Right lobe of liver (tissue), 6 donors: ENCODE data around the gene FGF14. TPM values are rescaled to one million over a fixed set of nuclear protein-coding genes. Genes with fewer than 3 reads are reported as not detected.

ENCODE experiments used
- ATAC-seq, 4 donors: fragments of 200-7000 bp; cut with Tn5 transposase; one replicate each; pipeline ENCODE4 v1.9.1; 2020; ENCODE audit warnings: mild to moderate bottlenecking in 4 of 4, moderate library complexity in 4 of 4
- DNase-seq, 3 donors: peaks; one replicate each; pipeline ENCODE4 v3.0.0-alpha.2; 2020
- H3K27ac ChIP-seq, 3 donors: fragments of 200-600 bp; one replicate each; pipeline ENCODE4 v1.8.0; 2022
- H3K27me3 ChIP-seq, 2 donors: fragments of 200-600 bp; one replicate each; pipeline ENCODE4 v1.8.0; 2022
- H3K36me3 ChIP-seq, 4 donors: fragments of 200-600 bp; sonication (generic) in 1 of 4; one replicate each; pipeline versions ENCODE4 v1.5.1 to v1.8.0; 2017 to 2022; ENCODE audit warnings: control low read depth in 1 of 4
- H3K4me1 ChIP-seq, 4 donors: fragments of 200-600 bp; sonication (generic) in 1 of 4; one replicate each; pipeline versions ENCODE4 v1.5.1 to v1.8.0; 2017 to 2022; ENCODE audit warnings: control low read depth in 1 of 4
- H3K4me3 ChIP-seq, 3 donors: fragments of 200-600 bp; one replicate each; pipeline ENCODE4 v1.8.0; 2022
- H3K9me3 ChIP-seq, 4 donors: fragments of 200-600 bp; sonication (generic) in 1 of 4; one replicate each; pipeline versions ENCODE4 v1.5.1 to v1.8.0; 2017 to 2022; ENCODE audit warnings: control low read depth in 1 of 4
- POLR2A ChIP-seq: fragments of 450-650 bp; IDR thresholded peaks from one replicate; pipeline ENCODE4 v1.6.1; 2017; ENCODE audit warnings: antibody characterized with exemption, mild to moderate bottlenecking
- WGBS: methylation state at CpG from one replicate; pipeline ENCODE4 v1.1.6; 2018; ENCODE audit warnings: low coverage, low lambda C conversion rate; ENCODE audit not compliant: insufficient coverage; ENCODE audit errors: missing lambda C conversion rate; 5-methylcytosine and 5-hydroxymethylcytosine counted together
- intact Hi-C, 2 donors: fragments of 100-400 bp; cut with DNase I; formaldehyde crosslinking; loops; one replicate each; pipeline versions ENCODE4 v1.11.2 to v1.14.1; 2022
- total RNA-seq, 6 experiments: library from RNA; depleted of rRNA in 2 of 6; stranded (reverse); fragments of >200 nt in 2 of 6; fragmentation: NEBNext Ultra II Directional in 3 of 6; extraction: Animal tissue kit (Norgen Biotek cat#: 25700) in 3 of 6; gene quantifications; one replicate each; pipeline versions ENCODE4 v1.1.0 to v1.2.4, GENCODE V29; 2016 to 2023
- TF ChIP-seq, protein P1 (sequence below), 4 donors: fragments of 200-600 bp in 3 of 4; fragments of 450-650 bp in 1 of 4; IDR thresholded peaks; one replicate each; pipeline versions ENCODE4 v1.5.1 to v1.8.0; 2016 to 2022; ENCODE audit warnings: antibody characterized with exemption in 4 of 4, mild to moderate bottlenecking in 2 of 4
- donor health status: DM: no; HTN: yes; CAD: no.
- donor health status: DM: no; HTN: no; CAD: no.
- donor health status: DM: no; HTN: no; CAD: no.
- donor health status: DM: no; HTN: yes; CAD: no.
- donor health status: DM: no; HTN: yes; CAD: no.

The FGF14 gene
- total RNA-seq, 6 experiments from 2014 or later = 0.42 to 6.3 (median 1.2) TPM

DNA sequence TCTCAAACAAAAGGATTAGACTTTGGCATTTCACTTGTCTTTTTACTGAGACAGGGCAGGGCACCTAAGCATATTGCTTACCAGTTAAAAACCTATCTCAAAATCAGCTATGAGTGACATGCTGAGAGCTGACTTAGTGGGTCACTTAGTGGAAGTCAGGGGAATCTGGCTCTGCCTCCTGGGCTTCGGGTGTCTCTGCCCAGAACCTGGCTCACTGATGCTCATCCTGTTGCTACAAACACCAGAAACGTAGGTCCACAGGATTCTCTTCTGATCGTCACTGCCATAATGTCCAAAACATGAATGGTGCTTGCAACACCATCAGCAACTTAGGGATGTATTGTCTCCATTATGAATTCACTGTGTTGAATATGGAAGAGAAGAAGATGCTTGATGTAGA, 673.2 kb downstream of the FGF14 start:
- intact Hi-C loops = no loop called here
- H3K36me3 ChIP-seq = no peaks in the 10 kb centered on the region
- no peak overlapping the region for H3K27ac ChIP-seq
- H3K27me3 ChIP-seq = no peaks in the 10 kb centered on the region
- no peak overlapping the region for H3K4me3 ChIP-seq
- no CpG with 5 or more reads among the region's 3 CpGs for WGBS
- peaks cover 0 to 3% (median 0%) of the 10 kb centered on the region in 4 donors for H3K4me1 ChIP-seq
- DNase-seq = no peak
- ATAC-seq = no peak
- no peaks in the 10 kb centered on the region for H3K9me3 ChIP-seq
- TF ChIP-seq, protein P1, sequence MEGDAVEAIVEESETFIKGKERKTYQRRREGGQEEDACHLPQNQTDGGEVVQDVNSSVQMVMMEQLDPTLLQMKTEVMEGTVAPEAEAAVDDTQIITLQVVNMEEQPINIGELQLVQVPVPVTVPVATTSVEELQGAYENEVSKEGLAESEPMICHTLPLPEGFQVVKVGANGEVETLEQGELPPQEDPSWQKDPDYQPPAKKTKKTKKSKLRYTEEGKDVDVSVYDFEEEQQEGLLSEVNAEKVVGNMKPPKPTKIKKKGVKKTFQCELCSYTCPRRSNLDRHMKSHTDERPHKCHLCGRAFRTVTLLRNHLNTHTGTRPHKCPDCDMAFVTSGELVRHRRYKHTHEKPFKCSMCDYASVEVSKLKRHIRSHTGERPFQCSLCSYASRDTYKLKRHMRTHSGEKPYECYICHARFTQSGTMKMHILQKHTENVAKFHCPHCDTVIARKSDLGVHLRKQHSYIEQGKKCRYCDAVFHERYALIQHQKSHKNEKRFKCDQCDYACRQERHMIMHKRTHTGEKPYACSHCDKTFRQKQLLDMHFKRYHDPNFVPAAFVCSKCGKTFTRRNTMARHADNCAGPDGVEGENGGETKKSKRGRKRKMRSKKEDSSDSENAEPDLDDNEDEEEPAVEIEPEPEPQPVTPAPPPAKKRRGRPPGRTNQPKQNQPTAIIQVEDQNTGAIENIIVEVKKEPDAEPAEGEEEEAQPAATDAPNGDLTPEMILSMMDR (IDR thresholded peaks at IDR 0.05) = no peak
- TF ChIP-seq POLR2A = no peak

DNA sequence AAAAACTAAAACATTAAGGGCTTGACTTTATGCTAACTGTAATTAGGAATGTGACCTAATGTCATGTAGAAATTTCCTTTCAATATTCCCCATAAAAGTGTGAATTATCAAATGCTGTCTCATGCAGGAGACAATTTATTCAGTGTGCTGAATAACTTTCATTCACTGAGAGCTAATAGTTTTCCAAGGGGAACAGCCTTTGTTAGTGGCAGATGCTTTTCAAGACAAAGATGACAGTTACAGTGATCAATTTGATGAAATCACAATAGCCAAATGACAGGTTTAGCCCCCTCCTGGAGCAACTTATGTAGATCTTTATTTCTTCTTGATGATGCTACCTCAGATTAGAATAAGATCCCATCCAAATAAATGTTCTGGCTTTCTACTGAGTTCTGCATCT, 673.8 kb downstream of the FGF14 start:
- Histone ChIP-seq H3K9me3 (no peaks in the 10 kb centered on the region), H3K27ac (no peak overlapping the region), H3K4me1 (peaks cover 0 to 3% (median 0%) of the 10 kb centered on the region in 4 donors), H3K27me3 (no peaks in the 10 kb centered on the region), H3K4me3 (no peak overlapping the region), H3K36me3 (no peaks in the 10 kb centered on the region)
- intact Hi-C loops = no loop called here
- ATAC-seq (no peak), DNase-seq (no peak)
- TF ChIP-seq, protein P1 (IDR thresholded peaks at IDR 0.05) = no peak
- no peak for TF ChIP-seq POLR2A

DNA sequence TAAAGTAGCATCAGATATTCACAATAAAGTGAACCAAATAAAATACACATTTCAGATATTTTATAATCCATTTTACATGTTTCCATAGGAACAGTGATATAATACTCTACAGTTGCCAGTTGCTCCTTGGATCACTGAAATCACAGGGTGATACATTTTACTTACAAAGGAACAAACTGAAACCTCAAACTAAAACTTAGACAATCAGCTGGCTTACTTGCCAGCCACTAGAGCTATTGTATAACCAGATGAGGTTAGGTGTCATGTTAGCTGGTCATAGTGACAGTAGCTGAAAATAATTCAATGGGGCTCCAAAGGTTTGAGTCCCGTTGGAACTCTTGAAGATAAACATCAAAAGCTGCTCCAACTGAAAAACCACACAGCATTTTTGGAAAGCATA, 674.7 kb downstream of the FGF14 start:
- Histone ChIP-seq H3K27ac (no peak overlapping the region), H3K4me1 (peaks cover 0 to 3% (median 0%) of the 10 kb centered on the region in 4 donors), H3K4me3 (no peak overlapping the region), H3K36me3 (no peaks in the 10 kb centered on the region), H3K9me3 (no peaks in the 10 kb centered on the region), H3K27me3 (no peaks in the 10 kb centered on the region)
- ATAC-seq (peak; percentile 60 to 79 (median 66)), DNase-seq (no peak)
- intact Hi-C loops = no loop called here
- TF ChIP-seq POLR2A = no peak
- TF ChIP-seq, protein P1 (IDR thresholded peaks at IDR 0.05) = no peak
- WGBS = 7% methylated on average over 1 of the region's 1 CpG

DNA sequence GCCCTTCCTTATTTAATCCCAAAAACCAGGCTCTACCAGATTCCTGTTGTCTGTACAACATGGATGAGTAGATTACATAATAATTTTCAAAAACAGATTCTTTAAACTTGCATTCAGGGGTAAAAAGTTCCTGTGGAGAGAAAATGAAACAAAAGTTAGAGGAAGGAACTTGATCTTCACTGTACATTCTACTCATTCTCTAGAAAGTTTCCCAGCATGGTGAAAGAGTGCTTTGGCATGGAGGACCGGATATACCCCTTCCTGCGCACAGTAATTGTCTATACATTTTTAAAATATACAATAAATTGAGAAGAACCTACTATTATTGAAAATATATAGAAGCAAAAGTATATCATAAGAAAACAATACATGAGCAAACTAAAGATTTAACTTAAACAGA, 675.2 kb downstream of the FGF14 start:
- Histone ChIP-seq H3K27me3 (no peaks in the 10 kb centered on the region), H3K4me3 (no peak overlapping the region), H3K9me3 (no peaks in the 10 kb centered on the region), H3K27ac (no peak overlapping the region), H3K36me3 (no peaks in the 10 kb centered on the region), H3K4me1 (peaks cover 0 to 3% (median 0%) of the 10 kb centered on the region in 4 donors)
- ATAC-seq = no peak
- TF ChIP-seq, protein P1 (IDR thresholded peaks at IDR 0.05) = no peak
- no peak for DNase-seq
- intact Hi-C loops = no loop called here
- WGBS = 74% methylated on average over 2 of the region's 2 CpGs

DNA sequence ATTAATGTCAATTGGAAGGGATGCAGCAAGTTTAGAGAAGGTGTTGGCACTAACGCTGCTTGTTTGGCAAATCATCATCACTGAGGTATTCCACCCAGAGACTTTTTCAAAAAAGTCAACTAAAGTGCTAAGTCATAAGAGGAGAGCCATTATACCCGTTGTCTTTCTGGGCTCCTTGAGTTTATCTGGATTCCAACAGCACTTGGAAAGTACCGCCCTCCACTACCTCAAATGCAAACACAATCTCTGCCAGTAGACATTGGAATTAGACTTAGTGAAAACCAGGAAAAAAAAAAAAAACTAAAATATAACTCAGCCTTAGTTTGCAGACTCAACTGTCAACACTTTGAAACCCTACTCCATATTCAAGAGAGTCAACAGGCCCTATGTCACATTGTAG, 683.4 kb downstream of the FGF14 start:
- no peaks in the 10 kb centered on the region for H3K4me1 ChIP-seq

More for the DNA sequence above, 683.4 kb downstream of the FGF14 start:
- WGBS = 54% methylated on average over 3 of the region's 3 CpGs
- no peaks in the 10 kb centered on the region for H3K27me3 ChIP-seq
- no peak for ATAC-seq
- H3K36me3 ChIP-seq = no peaks in the 10 kb centered on the region
- H3K27ac ChIP-seq = no peak overlapping the region
- no peak for DNase-seq
- TF ChIP-seq, protein P1 (IDR thresholded peaks at IDR 0.05) = no peak
- TF ChIP-seq POLR2A = no peak
- H3K4me3 ChIP-seq = no peak overlapping the region
- intact Hi-C loops = no loop called here
- H3K9me3 ChIP-seq = no peaks in the 10 kb centered on the region
